Right hindlimb (tissue), 1 donor: ENCODE data around the gene ANXA8.
"Not testable (repeated sequence)": the region's sequence is repeated elsewhere in the genome, so short reads cannot be mapped to it uniquely, and the experiment has no call there.

Experiments used
- DNase-seq: peaks from one replicate; pipeline ENCODE4 v3.0.0-alpha.2; 2018

ANXA8 gene

GRCh38 chr10:47483923-47484322 is at the start of gene ANXA8:
Gene ANXA8 (minus strand): TSS chr10:47484115. CDS start chr10:47483933, 182 bp downstream.
- DNase-seq, result not testable (repeated sequence)

- not testable (repeated sequence) for DNase-seq
Measured at GRCh38 chr10:47523475-47523874, 39.6 kb upstream of the ANXA8 start, which contains the start of gene AGAP9. Gene AGAP9 (minus strand): TSS chr10:47523638. CDS start chr10:47523526, 112 bp downstream.

- DNase-seq, result peak; percentile 11
Measured at GRCh38 chr10:47502313-47502712, 18.4 kb upstream of the ANXA8 start.

GRCh38 chr10:47494226-47494625 is 10.3 kb upstream of the ANXA8 start:
- DNase-seq, result not testable (repeated sequence)

- not testable (repeated sequence) for DNase-seq
Measured at GRCh38 chr10:47491600-47491999, 7.7 kb upstream of the ANXA8 start, which contains the start of gene FAM25G. Gene FAM25G (minus strand): TSS chr10:47491700. CDS start chr10:47491674, 26 bp downstream.

- DNase-seq, result not testable (repeated sequence)
Measured at GRCh38 chr10:47489630-47490029, 5.7 kb upstream of the ANXA8 start.

GRCh38 chr10:47485943-47486342 is 2.0 kb upstream of the ANXA8 start:
- not testable (repeated sequence) for DNase-seq

- DNase-seq, result not testable (repeated sequence)
Measured at GRCh38 chr10:47484786-47485185, 871 bp upstream of the ANXA8 start.

GRCh38 chr10:47482367-47482766 is 1.5 kb downstream of the ANXA8 start:
- not testable (repeated sequence) for DNase-seq

GRCh38 chr10:47481768-47482181 is 2.1 kb downstream of the ANXA8 start:
- peak; percentile 3 for DNase-seq

GRCh38 chr10:47481182-47481766 is 2.6 kb downstream of the ANXA8 start:
- not testable (repeated sequence) for DNase-seq

GRCh38 chr10:47480133-47480532 is 3.8 kb downstream of the ANXA8 start:
- not testable (repeated sequence) for DNase-seq

GRCh38 chr10:47478114-47478513 is 5.8 kb downstream of the ANXA8 start:
- DNase-seq, result peak; percentile 0

GRCh38 chr10:47477078-47477477 is 6.8 kb downstream of the ANXA8 start:
- not testable (repeated sequence) for DNase-seq

GRCh38 chr10:47475101-47475500 is 8.8 kb downstream of the ANXA8 start:
- DNase-seq, result peak; percentile 3

- not testable (repeated sequence) for DNase-seq
Measured at GRCh38 chr10:47473516-47473915, 10.4 kb downstream of the ANXA8 start.

- DNase-seq, result not testable (repeated sequence)
Measured at GRCh38 chr10:47472647-47473046, 11.3 kb downstream of the ANXA8 start.

- DNase-seq, result not testable (repeated sequence)
Measured at GRCh38 chr10:47472072-47472471, 11.8 kb downstream of the ANXA8 start.

- peak; percentile 1 for DNase-seq
Measured at GRCh38 chr10:47468731-47469528, 15.0 kb downstream of the ANXA8 start.

GRCh38 chr10:47467957-47468356 is 16.0 kb downstream of the ANXA8 start:
- DNase-seq, result not testable (repeated sequence)

GRCh38 chr10:47467458-47467857 is 16.5 kb downstream of the ANXA8 start:
- not testable (repeated sequence) for DNase-seq

- peak; percentile 27 for DNase-seq
Measured at GRCh38 chr10:47465216-47465917, 18.5 kb downstream of the ANXA8 start.
